ENCODE measurements around the gene IGFLR1.

The IGFLR1 gene

GRCh38 chr19:35783469-35784434 is 41.5 kb upstream of the IGFLR1 start:
- TF ChIP-seq CTCF (IDR thresholded peaks at IDR 0.05; ENCODE audit: control extremely low read depth, extremely low read depth, low read depth, missing control alignments): no peak
- CTCF ChIA-PET: no interaction called here
- no peak for DNase-seq (ENCODE audit: extremely low spot score)
- POLR2A ChIA-PET: interaction anchor here (0.6 kb wide), 1 partner anchor 170 kb away, joined by 7 read pairs; no protein-coding TSS in a partner anchor

GRCh38 chr19:35782589-35782988 is 40.3 kb upstream of the IGFLR1 start:
- ChIA-PET CTCF (no interaction called here), POLR2A (no interaction called here)
- DNase-seq (ENCODE audit: extremely low spot score): no peak
- no peak for TF ChIP-seq CTCF (IDR thresholded peaks at IDR 0.05; ENCODE audit: control extremely low read depth, extremely low read depth, low read depth, missing control alignments)

GRCh38 chr19:35781650-35782049 is 39.4 kb upstream of the IGFLR1 start:
- CTCF ChIA-PET: no interaction called here
- no peak for TF ChIP-seq CTCF (IDR thresholded peaks at IDR 0.05; ENCODE audit: control extremely low read depth, extremely low read depth, low read depth, missing control alignments)
- POLR2A ChIA-PET: no interaction called here
- no peak for DNase-seq (ENCODE audit: extremely low spot score)

GRCh38 chr19:35780717-35781116 is 38.5 kb upstream of the IGFLR1 start:
- POLR2A ChIA-PET: no interaction called here
- CTCF ChIA-PET: no interaction called here
- no peak for DNase-seq (ENCODE audit: extremely low spot score)
- no peak for TF ChIP-seq CTCF (IDR thresholded peaks at IDR 0.05; ENCODE audit: control extremely low read depth, extremely low read depth, low read depth, missing control alignments)

- ChIA-PET CTCF (no interaction called here), POLR2A (no interaction called here)
- no peak for TF ChIP-seq CTCF (IDR thresholded peaks at IDR 0.05; ENCODE audit: control extremely low read depth, extremely low read depth, low read depth, missing control alignments)
- no peak for DNase-seq (ENCODE audit: extremely low spot score)
These were observed 37.8 kb upstream of the IGFLR1 start for GRCh38 chr19:35780058-35780457.

- no peak for TF ChIP-seq CTCF (IDR thresholded peaks at IDR 0.05; ENCODE audit: control extremely low read depth, extremely low read depth, low read depth, missing control alignments)
- CTCF ChIA-PET: no interaction called here
- POLR2A ChIA-PET: no interaction called here
- DNase-seq (ENCODE audit: extremely low spot score): no peak
These were observed 36.8 kb upstream of the IGFLR1 start for GRCh38 chr19:35779033-35779432.
